GM10266 (cell line): Measurements from ENCODE around the gene CD96.
A peak's percentile ranks its signal among the peaks of the same experiment; 100 is the strongest.
"Not testable (repeated sequence)": the region's sequence is repeated elsewhere in the genome, so short reads cannot be mapped to it uniquely, and the experiment has no call there.

Experiments
- DNase-seq: peaks from one replicate; pipeline ENCODE4 v3.0.0; 2012; ENCODE audit errors: extremely low spot score
- CTCF ChIP-seq: IDR thresholded peaks from 2 replicates; pipeline ENCODE4 v1.5.1; 2012; ENCODE audit warnings: mild to moderate bottlenecking, low read depth; ENCODE audit not compliant: control insufficient read depth, insufficient read depth; ENCODE audit errors: missing control alignments

Gene CD96

GRCh38 chr3:111618945-111619344 lies 76.9 kb downstream of the CD96 start:
- DNase-seq: no peak
- no peak for TF ChIP-seq CTCF

DNA sequence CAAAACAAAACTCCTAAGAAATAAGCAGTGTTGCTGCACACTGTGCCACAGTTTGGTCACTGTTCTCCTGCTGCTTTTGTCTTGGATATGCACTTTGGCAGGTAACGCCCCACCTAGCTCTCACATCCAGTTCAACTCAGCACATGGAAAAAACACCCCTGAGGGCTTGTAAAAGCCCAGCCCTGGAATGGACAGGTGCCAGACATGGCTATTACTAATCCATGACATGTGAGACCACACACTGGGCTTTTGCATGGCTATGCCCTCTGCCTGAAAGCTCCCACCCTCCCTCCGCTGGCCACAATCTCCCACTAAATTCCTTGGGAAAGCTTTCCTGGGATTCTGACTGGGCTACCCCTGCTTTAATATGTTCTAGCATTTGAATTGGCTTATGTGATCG lies 77.8 kb downstream of the CD96 start:
- DNase-seq: no peak
- no peak for TF ChIP-seq CTCF

DNA sequence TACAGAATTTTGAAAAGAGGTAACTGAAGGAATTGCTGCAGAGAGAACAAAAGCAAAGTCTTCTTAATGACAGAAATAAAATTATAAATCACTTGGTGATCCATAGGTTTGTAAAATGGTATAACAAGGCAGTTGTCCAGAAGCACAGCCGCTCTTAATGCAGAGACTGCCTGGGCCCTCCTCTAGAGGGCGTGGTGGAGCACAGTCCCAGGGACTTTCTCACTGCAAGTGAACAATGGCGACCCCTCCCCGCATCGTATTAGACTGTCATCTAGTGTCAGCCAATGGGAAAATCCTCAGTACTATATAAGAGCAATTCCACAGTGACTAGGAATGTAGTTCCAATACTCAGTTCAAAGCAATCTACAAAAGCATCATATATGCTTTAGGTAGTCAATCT lies 79.5 kb downstream of the CD96 start:
- TF ChIP-seq CTCF: peak; percentile 32
- DNase-seq: no peak

GRCh38 chr3:111627092-111627491 lies 85.1 kb downstream of the CD96 start:
- no peak for DNase-seq
- TF ChIP-seq CTCF: no peak

DNA sequence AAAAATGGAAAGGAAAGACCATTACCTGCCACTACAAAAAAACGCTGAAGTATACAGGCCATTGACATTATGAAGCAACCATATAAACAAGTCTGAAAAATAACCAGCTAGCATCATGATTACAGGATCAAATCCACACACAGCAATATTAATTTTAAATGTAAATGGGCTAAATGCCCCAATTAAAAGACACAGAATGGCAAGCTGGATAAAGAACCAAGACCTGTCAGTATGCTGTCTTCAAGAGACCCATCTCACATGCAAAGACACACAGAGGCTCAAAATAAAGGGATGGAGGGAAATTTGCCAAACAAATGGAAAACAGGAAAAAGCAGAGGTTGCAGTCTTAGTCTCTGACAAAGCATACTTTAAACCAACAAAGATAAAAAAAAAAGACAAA lies 87.0 kb downstream of the CD96 start:
- not testable (repeated sequence) for DNase-seq

- not testable (repeated sequence) for DNase-seq
These were observed 88.6 kb downstream of the CD96 start for GRCh38 chr3:111630638-111631037.

DNA sequence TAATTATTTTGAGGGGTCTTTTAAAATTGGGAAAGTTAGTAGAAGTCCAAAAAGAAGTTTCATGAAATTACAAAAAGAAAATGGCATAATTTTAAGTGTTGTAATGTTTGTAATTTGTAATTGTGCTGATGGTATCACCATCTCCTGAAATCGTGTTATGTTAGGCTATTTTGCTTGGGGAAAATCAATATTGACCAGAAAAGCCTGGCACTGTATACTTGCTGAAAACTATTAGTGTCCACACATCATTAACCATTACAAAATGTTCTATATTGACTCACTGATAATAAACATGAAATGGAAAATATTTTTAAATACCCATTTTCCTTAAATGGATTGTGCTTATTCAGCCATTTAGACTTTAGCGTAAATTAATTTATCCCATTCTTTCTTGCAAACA lies 93.4 kb downstream of the CD96 start:
- TF ChIP-seq CTCF: no peak
- no peak for DNase-seq

DNA sequence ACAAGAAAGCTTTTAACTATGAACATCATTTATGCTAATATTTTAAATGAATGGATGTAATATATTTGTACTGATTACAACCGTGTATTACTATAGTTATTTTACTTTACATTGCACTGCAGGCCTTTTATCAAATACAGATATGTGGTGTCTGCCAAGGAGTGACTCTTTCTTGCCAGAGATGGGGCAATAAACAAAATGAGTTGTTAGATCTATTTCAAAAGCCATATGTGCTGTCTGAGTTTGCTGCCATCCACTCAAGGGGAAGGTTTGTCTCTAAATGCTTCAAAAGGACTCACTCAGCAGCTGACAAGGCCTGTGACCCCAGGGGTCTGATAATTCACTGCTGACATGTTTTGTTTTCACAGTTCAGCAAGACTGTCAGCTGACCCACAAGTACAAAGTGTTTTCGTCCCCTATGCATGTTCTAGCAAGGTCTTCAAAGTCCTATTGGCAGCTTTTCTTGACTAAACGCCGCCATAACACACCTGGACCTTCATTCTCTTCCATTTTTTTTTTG lies 94.4 kb downstream of the CD96 start:
- DNase-seq: no peak
- TF ChIP-seq CTCF: no peak

GRCh38 chr3:111639316-111639715 lies 97.3 kb downstream of the CD96 start:
- no peak for TF ChIP-seq CTCF
- DNase-seq: no peak
